ENCODE measurements around the gene ETHE1. TPM values are rescaled to one million over a fixed set of nuclear protein-coding genes. Genes with fewer than 3 reads are reported as not detected.
"Not testable (repeated sequence)": the region's sequence is repeated elsewhere in the genome, so short reads cannot be mapped to it uniquely, and the experiment has no call there.

ETHE1 gene
- total RNA-seq, 1 donor from 2014 or later, result 14.7 TPM

DNA sequence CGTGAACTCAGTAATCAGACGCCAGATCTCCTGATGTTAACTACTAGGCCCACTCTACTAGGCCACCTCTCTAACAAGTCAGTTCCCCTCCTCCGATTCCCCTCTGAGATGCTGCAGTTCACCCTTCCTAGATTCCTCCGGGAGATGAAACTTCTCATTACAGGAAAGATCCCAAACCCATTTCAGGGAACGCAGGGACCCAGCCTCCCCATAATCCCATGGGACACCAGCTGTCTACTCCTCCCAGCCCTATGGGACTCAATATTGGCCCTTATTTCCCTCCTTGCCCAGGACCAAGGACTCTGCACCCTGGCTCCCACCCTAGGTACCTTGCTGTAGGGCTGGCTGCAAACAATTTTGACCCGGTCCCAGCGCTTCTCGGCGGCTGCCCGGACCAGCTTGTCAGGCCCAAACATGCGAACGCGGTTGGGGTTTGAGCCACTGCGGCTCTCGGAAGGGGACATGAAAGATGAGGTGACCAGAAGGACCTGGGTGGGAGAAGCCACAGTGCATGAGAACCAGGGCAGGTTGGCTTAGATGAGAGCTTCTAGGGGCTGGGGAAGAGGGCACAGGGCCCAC is 27.4 kb upstream of the ETHE1 start:
- DNase-seq (no peak), ATAC-seq (ENCODE audit: poor library complexity) (no peak)
- intact Hi-C loops (cut with DNase I), result no loop called here

DNA sequence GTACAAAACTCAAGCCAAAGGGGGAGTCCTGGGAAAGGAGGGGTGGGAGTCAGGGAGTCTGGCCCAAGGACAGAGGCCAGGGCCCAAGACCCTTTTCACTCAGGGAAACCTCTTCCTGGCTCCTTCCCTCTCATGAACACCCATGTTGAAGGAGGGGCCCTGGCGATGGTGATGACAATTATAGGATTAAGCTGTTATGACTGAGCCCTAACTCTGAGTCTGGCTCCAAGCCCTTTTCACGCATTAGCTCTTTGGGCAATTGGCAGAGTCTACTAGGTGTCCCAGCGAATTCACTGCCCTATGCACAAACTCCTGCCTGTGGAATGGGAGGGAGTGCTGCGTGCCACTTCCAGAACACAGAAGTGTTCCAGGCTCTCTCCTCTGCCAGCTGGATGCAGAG is 26.7 kb upstream of the ETHE1 start:
- ATAC-seq (ENCODE audit: poor library complexity) (no peak), DNase-seq (no peak)
- intact Hi-C loops (cut with DNase I), result no loop called here

DNA sequence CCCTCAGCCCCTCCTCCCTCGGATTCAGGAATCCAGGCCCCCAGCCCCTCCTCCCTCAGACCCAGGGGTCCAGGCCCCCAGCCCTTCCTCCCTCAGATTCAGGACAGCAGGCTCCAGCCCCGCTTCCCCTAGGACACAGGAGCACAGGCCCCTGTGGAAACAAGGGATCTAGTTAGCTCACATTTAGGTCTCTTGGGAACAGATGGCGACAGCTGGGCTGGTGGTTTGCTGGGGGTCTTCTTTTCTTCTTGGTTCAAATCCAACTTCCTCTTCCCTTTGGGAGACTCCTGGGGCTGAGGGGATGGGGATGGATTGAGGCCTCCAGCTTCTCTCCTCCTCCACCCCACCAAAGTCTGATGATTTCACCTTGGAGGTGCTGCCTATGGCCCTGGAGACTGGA is 25.6 kb upstream of the ETHE1 start:
- DNase-seq (no peak), ATAC-seq (ENCODE audit: poor library complexity) (no peak)
- intact Hi-C loops (cut with DNase I), result no loop called here

DNA sequence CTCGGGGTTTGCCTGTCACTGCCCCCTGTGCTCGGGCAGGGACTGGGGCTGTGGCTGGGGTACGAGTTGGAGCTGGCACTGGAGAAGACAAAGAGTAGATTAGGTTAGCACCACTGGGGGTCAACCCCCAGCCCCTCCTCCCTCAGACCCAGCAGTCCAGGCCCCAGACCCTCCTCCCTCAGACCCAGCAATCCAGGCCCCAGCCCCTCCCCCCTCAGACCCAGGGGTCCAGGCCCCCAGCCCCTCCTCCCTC is 25.1 kb upstream of the ETHE1 start:
- ATAC-seq (ENCODE audit: poor library complexity) (no peak), DNase-seq (no peak)
- intact Hi-C loops (cut with DNase I), result no loop called here

DNA sequence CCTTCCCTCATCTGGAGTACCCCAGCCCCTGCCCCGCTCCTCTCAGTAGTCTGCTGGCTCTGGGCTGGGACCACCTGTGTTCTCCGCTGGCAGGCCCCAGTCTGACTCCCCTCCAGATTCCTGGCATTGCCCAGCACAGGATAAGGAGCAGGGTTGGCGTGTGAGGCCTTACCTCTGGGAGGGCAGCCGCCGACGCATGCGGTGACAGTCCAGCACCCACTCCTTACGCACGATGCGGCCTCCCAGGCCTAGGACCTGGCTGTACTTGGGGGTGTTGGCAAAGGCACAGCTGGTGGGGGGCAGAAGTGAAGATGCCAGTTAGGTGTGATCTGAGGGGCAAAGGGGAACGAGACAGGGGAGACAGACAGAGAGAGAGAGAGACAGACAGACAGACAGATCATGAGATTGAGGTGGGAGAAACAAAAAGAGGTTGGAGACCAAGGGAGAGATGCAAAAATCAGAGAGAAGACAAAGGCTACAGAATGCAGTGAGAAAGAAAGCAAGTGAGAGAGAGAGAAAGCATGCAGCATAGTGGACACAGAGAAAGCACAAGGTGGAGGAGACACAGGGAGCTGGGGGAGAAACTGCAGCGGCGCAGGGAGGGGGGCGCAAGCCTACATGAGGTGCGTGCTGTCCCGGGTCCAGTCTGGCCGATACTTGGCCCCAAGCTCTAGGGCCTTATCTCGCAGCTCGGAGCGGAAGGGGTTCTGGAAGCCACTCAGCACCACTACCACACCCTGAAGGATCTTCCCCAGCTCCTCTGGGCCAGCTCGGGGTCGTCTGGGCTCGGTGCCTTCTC is 24.6 kb upstream of the ETHE1 start:
- ATAC-seq (ENCODE audit: poor library complexity) (no peak), DNase-seq (no peak)
- intact Hi-C loops (cut with DNase I), result no loop called here

DNA sequence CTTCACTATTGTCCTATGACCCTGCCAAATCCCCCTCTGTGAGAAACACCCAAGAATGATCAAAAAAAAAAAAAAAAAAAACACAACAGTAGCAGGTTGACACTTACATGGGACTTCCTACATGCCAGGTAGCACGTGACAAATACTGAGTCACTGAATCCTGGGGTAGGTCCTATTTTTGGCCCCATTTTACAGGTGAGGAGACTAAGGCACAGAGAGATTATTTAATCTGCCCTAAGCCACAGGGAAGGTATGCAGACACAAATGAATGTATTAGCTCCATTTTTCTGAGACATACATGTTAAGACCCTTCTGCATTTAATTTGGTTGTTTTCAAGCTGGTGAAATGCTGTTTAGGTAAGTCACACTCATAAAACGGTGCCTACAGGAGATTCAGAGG is 21.7 kb upstream of the ETHE1 start:
- intact Hi-C loops (cut with DNase I), result no loop called here
- ATAC-seq (ENCODE audit: poor library complexity), result no peak
- DNase-seq, result no peak

DNA sequence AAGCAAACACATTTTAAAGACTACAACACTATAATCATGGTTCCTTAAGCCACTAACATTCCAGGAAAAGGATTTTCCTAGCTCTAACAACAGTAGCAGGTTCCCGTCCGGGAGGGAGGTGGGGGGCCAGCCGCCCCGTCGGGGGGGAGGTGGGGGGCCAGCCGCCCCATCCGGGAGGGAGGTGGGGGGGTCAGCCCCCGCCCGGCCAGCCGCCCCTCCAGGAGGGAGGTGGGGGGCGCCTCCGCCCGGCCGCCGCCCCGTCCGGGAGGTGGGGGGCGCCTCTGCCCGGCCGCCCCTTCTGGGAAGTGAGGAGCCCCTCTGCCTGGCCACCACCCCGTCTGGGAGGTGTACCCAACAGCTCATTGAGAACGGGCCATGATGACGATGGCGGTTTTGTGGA is 20.9 kb upstream of the ETHE1 start:
- ATAC-seq (ENCODE audit: poor library complexity); intact Hi-C loops (cut with DNase I); DNase-seq: not testable (repeated sequence)

DNA sequence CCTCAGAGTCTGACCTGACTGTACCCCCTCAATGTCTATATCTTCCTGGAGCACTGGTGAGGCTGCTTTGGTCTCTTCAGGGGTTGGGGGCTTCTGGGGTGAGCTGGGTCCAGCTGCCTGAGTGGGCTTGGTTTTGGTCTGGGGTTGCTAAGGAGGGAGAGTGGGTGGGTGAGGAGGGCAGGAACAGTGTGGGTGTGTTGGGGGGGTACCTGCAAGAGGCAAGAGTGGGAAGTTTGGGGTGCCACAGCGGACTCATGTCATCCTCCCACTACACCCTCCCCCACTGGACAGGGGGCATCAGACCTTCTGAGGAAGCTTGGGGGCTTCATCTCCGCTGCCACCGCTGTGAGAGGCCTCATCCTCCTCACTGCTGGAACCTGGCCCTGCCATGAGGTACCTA is 19.6 kb upstream of the ETHE1 start:
- intact Hi-C loops (cut with DNase I), result no loop called here
- no peak for ATAC-seq (ENCODE audit: poor library complexity)

DNA sequence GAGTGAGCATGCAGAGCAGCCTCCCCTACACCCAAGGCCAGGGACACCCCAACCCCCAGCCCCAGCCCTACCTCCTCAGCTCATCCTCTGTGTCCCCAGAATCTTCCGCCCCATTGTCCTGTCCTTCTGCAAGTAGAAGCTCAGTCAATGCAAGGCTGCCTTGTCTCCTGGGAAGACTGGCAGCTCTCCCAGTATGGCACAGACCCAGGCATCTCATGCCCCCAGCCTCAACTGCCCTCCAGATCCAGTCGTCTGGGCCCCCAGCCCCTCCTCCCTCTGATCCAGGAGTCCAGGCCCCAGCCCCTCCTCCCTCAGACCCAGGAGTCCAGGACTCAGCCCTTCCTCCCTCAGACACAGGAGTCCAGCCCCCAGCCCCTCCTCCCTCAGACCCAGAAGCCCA is 19.0 kb upstream of the ETHE1 start:
- intact Hi-C loops (cut with DNase I), result no loop called here
- no peak for ATAC-seq (ENCODE audit: poor library complexity)
- DNase-seq, result peak; percentile 27

More for the DNA sequence above, 19.6 kb upstream of the ETHE1 start:
- peak; percentile 8 for DNase-seq

DNA sequence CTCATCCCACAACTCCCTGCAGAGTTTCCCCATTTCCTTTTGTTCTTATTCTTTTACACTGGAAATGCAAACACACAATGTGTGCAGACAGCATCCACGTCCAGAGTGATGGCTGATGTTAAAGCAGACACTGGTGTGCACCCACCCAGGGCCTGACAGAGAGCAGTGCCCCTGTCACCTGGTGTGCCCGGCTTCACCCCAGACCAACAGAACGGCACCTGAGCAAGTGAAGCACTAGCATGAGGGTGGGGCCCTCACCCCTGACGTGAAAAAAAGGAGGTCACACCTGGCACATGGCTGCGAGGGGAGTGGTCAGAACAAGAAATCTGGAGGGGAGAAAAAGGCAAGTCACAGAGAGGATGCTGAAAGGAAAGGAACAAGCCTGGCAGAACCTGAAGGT is 18.3 kb upstream of the ETHE1 start:
- intact Hi-C loops (cut with DNase I), result no loop called here
- DNase-seq, result peak; percentile 27
- no peak for ATAC-seq (ENCODE audit: poor library complexity)

DNA sequence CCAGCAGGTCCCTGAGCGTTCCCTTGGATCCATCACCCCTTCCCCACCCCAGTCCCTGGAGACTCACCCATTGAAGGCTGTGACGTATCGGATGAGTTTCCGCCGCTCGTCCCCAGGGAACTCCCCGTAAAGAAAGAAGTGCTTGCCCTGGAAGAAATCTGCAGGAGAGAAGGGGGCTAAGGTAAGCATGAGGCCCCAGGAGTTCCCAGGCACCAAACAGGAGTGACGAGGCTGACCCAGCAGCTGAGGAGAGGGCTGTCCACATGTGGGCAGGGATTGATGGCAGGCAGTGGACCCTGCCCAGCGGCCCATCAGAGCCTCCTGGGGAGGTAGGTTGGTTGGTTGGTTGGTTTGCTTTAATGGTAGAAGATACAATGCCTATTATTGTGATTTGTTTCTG is 17.1 kb upstream of the ETHE1 start:
- DNase-seq, result peak; percentile 20
- intact Hi-C loops (cut with DNase I), result no loop called here
- ATAC-seq (ENCODE audit: poor library complexity), result no peak

DNA sequence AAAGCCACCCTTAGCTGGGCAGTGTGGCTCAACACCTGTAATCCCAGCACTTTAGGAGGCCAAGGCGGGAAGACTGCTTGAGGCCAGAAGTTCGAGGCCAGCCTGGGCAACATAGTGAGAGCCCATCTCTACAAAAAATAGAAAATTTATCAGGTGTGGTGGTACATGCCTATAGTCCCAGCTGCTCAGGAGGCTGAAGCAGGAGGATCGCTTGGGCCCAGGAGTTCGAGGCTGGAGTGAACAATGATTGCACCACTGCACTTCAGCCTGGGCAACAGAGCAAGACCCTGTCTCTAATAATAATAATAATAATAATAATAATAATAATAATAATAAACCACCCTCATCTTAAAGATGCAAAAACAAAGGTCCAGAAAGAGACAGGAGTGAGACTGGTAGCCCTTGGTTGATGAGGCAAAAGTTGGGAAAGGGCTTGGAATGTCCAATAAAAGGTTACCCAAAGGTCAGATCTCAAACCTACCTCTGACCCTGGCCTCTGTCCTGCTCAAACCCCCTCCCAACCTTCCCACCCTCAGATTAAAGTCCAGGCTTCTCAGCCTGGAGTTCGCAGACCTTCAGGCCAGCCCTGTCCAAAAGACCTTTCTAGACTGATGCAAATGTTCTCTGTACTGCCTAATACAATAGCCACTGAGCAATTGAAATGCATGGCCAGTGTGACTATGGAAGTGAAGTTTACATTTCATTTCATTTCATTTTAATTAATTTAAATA is 15.1 kb upstream of the ETHE1 start:
- intact Hi-C loops (cut with DNase I), result no loop called here
- DNase-seq (peak; percentile 4), ATAC-seq (ENCODE audit: poor library complexity) (no peak)

DNA sequence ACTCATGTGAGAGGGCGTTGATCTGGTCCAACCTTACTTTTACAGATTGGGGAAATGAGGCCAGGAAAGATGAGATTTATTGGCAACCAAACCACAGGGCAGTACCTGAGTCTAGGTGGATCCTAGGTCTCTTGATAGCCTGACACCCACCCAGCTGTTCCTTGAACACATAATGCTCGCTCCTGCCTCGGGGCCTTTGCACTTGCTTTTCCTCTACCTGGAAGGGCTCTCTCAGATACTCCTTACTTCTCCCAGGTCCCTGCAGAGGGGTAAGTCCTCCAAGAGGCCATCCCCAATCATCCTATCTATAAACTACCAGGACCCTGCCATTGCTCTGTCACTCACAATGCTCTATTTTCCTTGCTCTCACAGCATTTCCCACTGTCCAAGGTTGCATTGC is 13.4 kb upstream of the ETHE1 start:
- intact Hi-C loops (cut with DNase I), result no loop called here
- DNase-seq, result peak; percentile 4
- ATAC-seq (ENCODE audit: poor library complexity), result no peak

DNA sequence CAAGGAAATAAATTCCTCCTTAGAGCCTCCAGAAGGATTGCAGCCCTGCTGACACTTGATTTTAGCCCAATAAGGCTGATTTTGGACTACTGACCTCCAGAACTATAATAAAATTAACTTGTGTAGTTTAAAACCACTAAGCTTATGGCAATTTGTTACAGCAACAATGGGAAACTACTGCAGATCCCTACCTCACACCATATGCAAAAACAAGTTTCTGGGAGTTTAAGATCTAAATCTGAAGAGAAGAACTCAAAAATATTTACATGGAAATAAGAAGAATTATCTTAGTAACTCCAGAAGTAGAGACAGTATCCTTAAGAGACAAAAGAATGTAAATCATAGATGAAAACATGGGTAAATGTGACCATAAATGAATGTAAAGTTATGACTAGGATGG is 11.9 kb upstream of the ETHE1 start:
- DNase-seq, result no peak
- no peak for ATAC-seq (ENCODE audit: poor library complexity)
- intact Hi-C loops (cut with DNase I), result loop anchor here (5.0 kb wide), 1 partner anchor 113 kb away; no protein-coding TSS in a partner anchor

DNA sequence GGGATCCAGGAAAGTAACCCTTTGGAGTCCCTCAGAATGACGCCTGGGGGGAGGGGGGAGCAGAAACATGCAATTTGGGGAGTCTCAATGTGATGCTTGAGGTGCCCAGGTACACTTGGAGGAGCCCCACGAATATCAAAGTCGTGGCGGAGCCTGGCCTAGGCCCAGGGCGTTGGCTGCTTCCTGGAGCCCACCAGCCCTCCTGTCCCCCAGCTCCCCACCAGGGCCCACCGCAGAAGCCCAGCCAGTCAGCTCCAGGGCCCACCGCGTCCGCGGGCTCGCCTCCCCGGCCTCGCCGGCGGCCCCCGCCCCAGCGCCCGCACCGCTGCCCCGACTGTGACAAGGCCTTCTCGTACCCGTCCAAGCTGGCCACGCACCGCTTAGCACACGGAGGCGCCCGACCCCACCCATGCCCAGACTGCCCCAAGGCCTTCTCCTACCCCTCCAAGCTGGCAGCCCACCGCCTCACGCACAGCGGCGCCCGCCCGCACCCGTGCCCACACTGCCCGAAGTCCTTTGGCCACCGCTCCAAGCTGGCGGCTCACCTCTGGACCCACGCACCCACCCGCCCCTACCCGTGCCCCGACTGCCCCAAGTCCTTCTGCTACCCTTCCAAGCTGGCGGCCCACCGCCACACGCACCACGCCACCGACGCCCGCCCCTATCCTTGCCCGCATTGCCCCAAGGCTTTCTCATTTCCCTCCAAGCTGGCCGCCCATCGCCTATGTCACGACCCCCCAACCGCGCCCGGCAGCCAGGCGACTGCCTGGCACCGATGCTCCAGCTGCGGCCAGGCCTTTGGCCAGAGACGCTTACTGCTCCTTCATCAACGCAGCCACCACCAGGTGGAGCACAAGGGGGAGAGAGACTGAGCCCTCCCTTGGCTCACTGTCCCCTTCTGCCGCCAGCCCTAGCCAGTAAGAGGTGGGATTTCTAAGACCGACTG is 8.1 kb upstream of the ETHE1 start:
- peak; percentile 5 for ATAC-seq (ENCODE audit: poor library complexity)
- intact Hi-C loops (cut with DNase I), result loop anchor here (5.0 kb wide), 1 partner anchor 117 kb away; no protein-coding TSS in a partner anchor

DNA sequence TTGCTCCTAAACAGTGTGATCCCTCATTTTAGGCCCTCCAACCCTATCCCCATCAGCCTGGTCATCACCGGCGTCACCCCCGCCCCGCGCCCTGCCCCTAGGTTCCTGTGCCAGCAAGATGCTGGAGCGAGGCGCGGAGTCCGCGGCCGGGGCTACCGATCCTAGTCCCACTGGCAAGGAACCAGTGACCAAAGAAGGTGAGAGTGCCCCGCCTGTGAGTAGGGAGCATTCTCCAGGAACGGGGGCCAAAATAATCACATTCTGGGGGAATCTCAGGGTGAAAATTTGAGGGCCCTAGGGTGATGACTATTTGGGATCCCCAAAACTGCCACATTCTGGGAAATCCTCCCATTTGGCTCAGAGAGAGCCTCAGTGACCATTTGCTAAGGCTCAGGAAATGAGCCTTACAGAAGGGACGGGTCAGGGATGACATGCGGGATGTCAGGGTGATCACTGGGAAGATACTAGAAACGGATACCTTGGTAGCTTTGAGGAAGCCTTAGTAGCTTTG is 7.4 kb upstream of the ETHE1 start:
- intact Hi-C loops (cut with DNase I), result no loop called here
- DNase-seq, result no peak

More for the DNA sequence above, 8.1 kb upstream of the ETHE1 start:
- DNase-seq, result peak; percentile 82

DNA sequence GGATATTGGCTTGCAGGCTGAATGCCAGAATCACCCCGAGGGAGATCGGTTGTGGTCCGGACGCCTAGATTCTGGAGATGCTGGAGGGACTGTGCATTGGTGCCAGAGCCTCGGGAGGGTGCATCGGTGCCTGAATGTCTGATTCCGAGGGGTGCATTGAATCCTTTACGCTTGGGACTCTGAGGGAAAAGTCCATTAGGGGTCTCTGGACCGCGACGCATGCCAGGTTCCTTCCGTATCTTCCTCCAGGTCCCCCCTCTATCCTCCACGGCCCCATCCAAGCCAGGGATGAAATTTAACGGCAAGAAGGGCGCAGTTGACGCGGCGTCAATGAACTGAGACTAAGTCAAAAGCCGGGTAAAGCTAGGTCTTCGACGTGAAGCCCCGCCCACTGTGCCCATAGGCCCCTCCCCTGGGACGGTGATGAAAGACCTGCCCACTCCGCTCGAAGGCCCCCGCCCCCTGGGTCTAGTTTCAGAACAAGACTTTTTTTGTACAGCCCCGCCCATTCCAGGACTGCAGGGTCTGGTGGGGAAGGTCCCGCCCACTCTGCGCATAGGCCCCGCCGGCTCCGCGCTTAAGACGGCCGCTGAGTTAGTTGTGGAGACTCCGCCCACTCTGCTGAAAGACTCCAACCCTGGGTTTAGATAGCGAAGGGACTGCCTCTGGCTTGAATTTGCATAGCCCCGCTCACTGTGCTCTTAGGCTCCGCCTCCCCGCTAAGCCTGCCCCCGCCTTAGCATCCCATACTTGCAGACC is 6.7 kb upstream of the ETHE1 start:
- intact Hi-C loops (cut with DNase I), result no loop called here
- DNase-seq (peak; percentile 99), ATAC-seq (ENCODE audit: poor library complexity) (peak; percentile 88)

More for the DNA sequence above, 7.4 kb upstream of the ETHE1 start:
- ATAC-seq (ENCODE audit: poor library complexity), result no peak

DNA sequence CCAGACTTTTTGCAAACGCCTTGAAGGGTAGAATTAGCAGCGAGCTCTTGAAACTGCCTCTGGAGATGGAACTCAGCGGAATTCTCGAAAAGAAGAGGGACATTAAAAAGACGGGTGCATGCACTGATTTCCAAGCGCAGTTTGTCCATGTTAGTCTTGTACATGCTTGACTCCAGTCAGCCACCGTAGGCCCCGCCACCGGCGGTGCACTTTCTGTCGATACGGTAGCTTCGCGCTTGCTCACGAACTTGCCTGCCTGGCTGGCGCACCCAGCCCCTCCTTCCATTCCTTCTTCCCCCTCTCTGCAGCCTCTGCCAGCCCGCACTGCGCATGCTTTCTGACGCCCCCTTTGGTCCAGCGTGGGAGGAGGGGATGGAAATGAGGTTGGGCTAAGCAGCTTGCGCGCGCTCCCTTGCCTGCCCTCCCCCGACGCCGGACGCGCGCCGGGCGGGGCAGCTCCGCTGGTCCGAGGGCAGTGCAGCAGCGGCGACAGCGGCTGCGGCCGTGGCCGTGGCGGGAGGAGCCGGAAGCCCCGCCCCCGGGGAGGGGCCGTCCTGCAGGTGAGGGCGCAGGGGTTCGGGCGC is 6.1 kb upstream of the ETHE1 start, which contains the start of gene ZNF575:
TSS of gene ZNF575 (plus strand) at position 227 of the 584 bp plus-strand sequence. CDS start 1,235 bp downstream, outside the sequence.
- intact Hi-C loops (cut with DNase I), result no loop called here
- ATAC-seq (ENCODE audit: poor library complexity), result peak; percentile 83
- DNase-seq, result peak; percentile 94
